Astrocyte (in vitro differentiated cells and primary cell): ENCODE data around the gene MTERF2. TPM values are rescaled to one million over a fixed set of nuclear protein-coding genes. Genes with fewer than 3 reads are reported as not detected.

Experiments used
- DNase-seq: peaks from one replicate; pipeline ENCODE4 v3.0.0-alpha.2; 2010; ENCODE audit warnings: low read depth
- FAIRE-seq: peaks from 2 replicates; lab custom pipeline; 2011; peaks lifted over from hg19 to GRCh38; lab: Jason Lieb, UNC
- H2AFZ ChIP-seq: 2 replicates; pipeline ENCODE4 v1.6.0; 2012; ENCODE audit warnings: low read depth, low read length, inconsistent platforms
- H3K27ac ChIP-seq: 2 replicates; pipeline ENCODE4 v1.5.1; 2011; ENCODE audit warnings: low read depth, low read length, inconsistent platforms
- H3K27me3 ChIP-seq: 2 replicates; pipeline ENCODE4 v1.6.0; 2011; ENCODE audit warnings: low read length, inconsistent platforms; ENCODE audit not compliant: insufficient read depth
- H3K36me3 ChIP-seq: 2 replicates; pipeline ENCODE4 v1.5.1; 2011; ENCODE audit warnings: low read length, inconsistent platforms; ENCODE audit not compliant: insufficient read depth
- H3K4me1 ChIP-seq: 2 replicates; pipeline ENCODE4 v1.5.1; 2011; ENCODE audit warnings: low read length, inconsistent platforms; ENCODE audit not compliant: insufficient read depth
- H3K4me2 ChIP-seq: 2 replicates; pipeline ENCODE4 v1.6.0; 2012; ENCODE audit warnings: low read length, inconsistent platforms
- H3K4me3 ChIP-seq: 2 replicates; pipeline ENCODE4 v1.5.1; 2011; ENCODE audit warnings: low read depth, mild to moderate bottlenecking, low read length, inconsistent platforms; ENCODE audit not compliant: insufficient read depth
- H3K79me2 ChIP-seq: 2 replicates; pipeline ENCODE4 v1.6.0; 2012; ENCODE audit warnings: mild to moderate bottlenecking, low read length, inconsistent platforms; ENCODE audit not compliant: insufficient read depth
- H3K9ac ChIP-seq: 2 replicates; pipeline ENCODE4 v1.6.0; 2012; ENCODE audit warnings: mild to moderate bottlenecking, low read length, inconsistent platforms
- H3K9me3 ChIP-seq: 2 replicates; pipeline ENCODE4 v1.5.1; 2012; ENCODE audit warnings: low read depth, mild to moderate bottlenecking, low read length, inconsistent platforms; ENCODE audit not compliant: insufficient read depth
- H4K20me1 ChIP-seq: 2 replicates; pipeline ENCODE4 v1.6.0; 2012; ENCODE audit warnings: low read length, inconsistent platforms; ENCODE audit not compliant: insufficient read depth
- H3K27ac Mint-ChIP-seq: one replicate; pipeline ENCODE4 v1.8.0; 2021; ENCODE audit warnings: mild to moderate bottlenecking, mixed read lengths; ENCODE audit not compliant: unreplicated experiment
- H3K27me3 Mint-ChIP-seq: one replicate; pipeline ENCODE4 v1.8.0; 2021; ENCODE audit warnings: low read depth, mixed read lengths; ENCODE audit not compliant: unreplicated experiment
- H3K36me3 Mint-ChIP-seq: one replicate; pipeline ENCODE4 v1.8.0; 2021; ENCODE audit warnings: low read depth, mixed read lengths; ENCODE audit not compliant: unreplicated experiment
- H3K4me1 Mint-ChIP-seq: one replicate; pipeline ENCODE4 v1.8.0; 2021; ENCODE audit warnings: low read depth, mixed read lengths; ENCODE audit not compliant: unreplicated experiment
- H3K4me3 Mint-ChIP-seq: one replicate; pipeline ENCODE4 v1.8.0; 2021; ENCODE audit warnings: mild to moderate bottlenecking, moderate library complexity, mixed read lengths; ENCODE audit not compliant: unreplicated experiment
- H3K9me3 Mint-ChIP-seq: one replicate; pipeline ENCODE4 v1.8.0; 2021; ENCODE audit warnings: mild to moderate bottlenecking, mixed read lengths; ENCODE audit not compliant: unreplicated experiment
- CTCF ChIP-seq: IDR thresholded peaks from 2 replicates; pipeline ENCODE4 v1.5.1; 2011; ENCODE audit warnings: low read depth, mild to moderate bottlenecking, inconsistent platforms, low read length, moderate library complexity; ENCODE audit not compliant: insufficient read depth
- EZH2 ChIP-seq: IDR thresholded peaks from 2 replicates; pipeline ENCODE4 v1.6.1; 2012; ENCODE audit warnings: mild to moderate bottlenecking, low read length, inconsistent platforms; ENCODE audit not compliant: insufficient read depth
- total RNA-seq: library from RNA; stranded (reverse); gene quantifications from 2 replicates; pipeline ENCODE4 v1.2.1, GENCODE V29; 2021

MTERF2 gene
- total RNA-seq, 1 donor from 2014 or later, result 5.1 TPM

DNA sequence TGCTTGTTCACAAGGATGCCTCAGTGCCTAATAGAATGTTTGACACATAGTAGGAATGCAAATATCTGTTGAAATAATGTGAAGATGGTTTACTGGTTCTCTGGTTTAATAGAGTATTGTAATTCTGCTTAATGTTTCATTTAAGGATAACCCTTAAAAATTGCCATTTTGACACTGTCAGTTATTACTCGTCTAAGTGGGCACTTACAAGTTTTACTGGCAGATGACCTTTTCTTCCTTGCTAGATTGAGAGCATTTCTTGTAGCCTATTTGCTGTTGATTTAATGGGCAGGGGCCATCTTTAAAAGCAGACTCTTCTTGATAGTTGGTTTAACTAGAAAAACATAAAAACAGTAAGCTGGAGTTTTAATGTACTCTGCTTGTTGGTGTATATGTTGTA is 29.4 kb downstream of the MTERF2 start:
- Histone ChIP-seq H2AFZ (no peak overlapping the region), H3K4me2 (peak overlapping the region; percentile 86), H3K27me3 (no peaks in the 10 kb centered on the region), H3K4me3 (peak overlapping the region; percentile 99), H3K4me1 (peaks cover 11% of the 10 kb centered on the region), H3K27ac (peak overlapping the region; percentile 98), H4K20me1 (peaks cover 60% of the 10 kb centered on the region), H3K79me2 (peaks cover 73% of the 10 kb centered on the region), H3K9ac (peak overlapping the region; percentile 100), H3K9me3 (no peaks in the 10 kb centered on the region), H3K36me3 (peaks cover 7% of the 10 kb centered on the region)
- Mint-ChIP-seq H3K36me3 (peaks cover 1% of the 10 kb centered on the region), H3K27ac (no peak overlapping the region), H3K4me3 (peak overlapping the region; percentile 100), H3K4me1 (peaks cover 13% of the 10 kb centered on the region), H3K9me3 (no peaks in the 10 kb centered on the region), H3K27me3 (no peaks in the 10 kb centered on the region)
- DNase-seq, result no peak
- no peak for FAIRE-seq
- TF ChIP-seq EZH2 (no peak), CTCF (no peak)

- Histone ChIP-seq H3K27me3 (no peaks in the 10 kb centered on the region), H2AFZ (peak overlapping the region; percentile 40), H4K20me1 (peaks cover 47% of the 10 kb centered on the region), H3K79me2 (peaks cover 58% of the 10 kb centered on the region), H3K4me3 (peak overlapping the region; percentile 99), H3K9me3 (no peaks in the 10 kb centered on the region), H3K4me2 (peak overlapping the region; percentile 86), H3K27ac (peak overlapping the region; percentile 98), H3K4me1 (peaks cover 11% of the 10 kb centered on the region), H3K9ac (peak overlapping the region; percentile 100), H3K36me3 (peaks cover 4% of the 10 kb centered on the region)
- Mint-ChIP-seq H3K4me1 (peaks cover 5% of the 10 kb centered on the region), H3K27ac (peak overlapping the region; percentile 98), H3K27me3 (no peaks in the 10 kb centered on the region), H3K4me3 (peak overlapping the region; percentile 100), H3K36me3 (peaks cover 1% of the 10 kb centered on the region), H3K9me3 (no peaks in the 10 kb centered on the region)
- TF ChIP-seq CTCF (no peak), EZH2 (no peak)
- FAIRE-seq (no peak), DNase-seq (peak; percentile 39)
Measured at GRCh38 chr12:106956048-106956578, 30.8 kb downstream of the MTERF2 start.

- Mint-ChIP-seq H3K27me3 (no peaks in the 10 kb centered on the region), H3K27ac (peak within 1 kb of the TSS; percentile 98), H3K9me3 (no peaks in the 10 kb centered on the region), H3K4me1 (peaks cover 3% of the 10 kb centered on the region), H3K36me3 (peaks cover 1% of the 10 kb centered on the region), H3K4me3 (peak within 1 kb of the TSS; percentile 100)
- Histone ChIP-seq H3K27ac (peak within 1 kb of the TSS; percentile 98), H3K4me2 (peak within 1 kb of the TSS; percentile 89), H3K4me3 (peak within 1 kb of the TSS; percentile 99), H3K79me2 (peaks cover 52% of the 10 kb centered on the region), H3K36me3 (peaks cover 4% of the 10 kb centered on the region), H4K20me1 (peaks cover 41% of the 10 kb centered on the region), H3K4me1 (peaks cover 11% of the 10 kb centered on the region), H3K9me3 (no peaks in the 10 kb centered on the region), H2AFZ (peak within 1 kb of the TSS; percentile 84), H3K27me3 (no peaks in the 10 kb centered on the region), H3K9ac (peak within 1 kb of the TSS; percentile 100)
- no peak for TF ChIP-seq CTCF
- TF ChIP-seq EZH2, result no peak
- FAIRE-seq (no peak), DNase-seq (peak; percentile 87)
Measured at GRCh38 chr12:106955377-106956047, 31.4 kb downstream of the MTERF2 start, which contains the start of gene TMEM263. Gene TMEM263 (plus strand): TSS chr12:106955907. CDS start chr12:106967117, 11,210 bp downstream.
